ENCODE data around the gene TRPV3.
A peak's percentile ranks its signal among the peaks of the same experiment; 100 is the strongest.

Gene TRPV3

GRCh38 chr17:3545151-3545550, 12.5 kb downstream of the TRPV3 start:
- TF ChIP-seq CTCF (IDR thresholded peaks at IDR 0.05; ENCODE audit: low read depth, low read length), result no peak

GRCh38 chr17:3544365-3544764, 13.2 kb downstream of the TRPV3 start:
- no peak for TF ChIP-seq CTCF (IDR thresholded peaks at IDR 0.05; ENCODE audit: low read depth, low read length)
- H3K4me3 ChIP-seq (ENCODE audit: low read depth, low read length), result no peak overlapping the region

More at GRCh38 chr17:3545151-3545550, 12.5 kb downstream of the TRPV3 start:
- no peak overlapping the region for H3K4me3 ChIP-seq (ENCODE audit: low read depth, low read length)

- H3K4me3 ChIP-seq (ENCODE audit: low read depth, low read length), result no peak overlapping the region
- no peak for TF ChIP-seq CTCF (IDR thresholded peaks at IDR 0.05; ENCODE audit: low read depth, low read length)
Observed at GRCh38 chr17:3543453-3543852, 14.2 kb downstream of the TRPV3 start.

GRCh38 chr17:3542410-3543088, 15.1 kb downstream of the TRPV3 start:
- TF ChIP-seq CTCF (IDR thresholded peaks at IDR 0.05; ENCODE audit: low read depth, low read length), result no peak

GRCh38 chr17:3539881-3540540, 17.6 kb downstream of the TRPV3 start:
- TF ChIP-seq CTCF (IDR thresholded peaks at IDR 0.05; ENCODE audit: low read depth, low read length), result no peak
- no peak overlapping the region for H3K4me3 ChIP-seq (ENCODE audit: low read depth, low read length)

More at GRCh38 chr17:3542410-3543088, 15.1 kb downstream of the TRPV3 start:
- H3K4me3 ChIP-seq (ENCODE audit: low read depth, low read length), result no peak overlapping the region

- H3K4me3 ChIP-seq (ENCODE audit: low read depth, low read length), result no peak overlapping the region
- no peak for TF ChIP-seq CTCF (IDR thresholded peaks at IDR 0.05; ENCODE audit: low read depth, low read length)
Observed at GRCh38 chr17:3536716-3537115, 20.9 kb downstream of the TRPV3 start.

- H3K4me3 ChIP-seq (ENCODE audit: low read depth, low read length), result peak overlapping the region; percentile 32
- peak; percentile 43; the same call in 1 of the 2 replicates for TF ChIP-seq CTCF (IDR thresholded peaks at IDR 0.05; ENCODE audit: low read depth, low read length)
Observed at GRCh38 chr17:3535253-3535995, 22.2 kb downstream of the TRPV3 start.
